ENCODE data around the gene ATP2B2.

GRCh38 chr3:10495003-10495402 lies 10.4 kb downstream of the ATP2B2 start:
- TF ChIP-seq CTCF (IDR thresholded peaks at IDR 0.05; ENCODE audit: low read depth, low read length), result no peak
- TF ChIP-seq MAX (IDR thresholded peaks at IDR 0.05; ENCODE audit: low read depth, low read length), result no peak
- TF ChIP-seq POLR2A (IDR thresholded peaks at IDR 0.05; ENCODE audit: extremely low read depth, insufficient read length), result no peak
- no peak for TF ChIP-seq MYC (IDR thresholded peaks at IDR 0.05; ENCODE audit: low read depth, low read length)
